ENCODE measurements around the gene FAM174C.
A peak's percentile ranks its signal among the peaks of the same experiment; 100 is the strongest.

FAM174C gene

GRCh38 chr19:1273263-1274041, 1.9 kb upstream of the FAM174C start:
- no peak for DNase-seq (ENCODE audit: low read depth in 2 of 2)

- no peak for DNase-seq (ENCODE audit: low read depth in 2 of 2)
These were observed 1.1 kb upstream of the FAM174C start for GRCh38 chr19:1274081-1274851.

DNA sequence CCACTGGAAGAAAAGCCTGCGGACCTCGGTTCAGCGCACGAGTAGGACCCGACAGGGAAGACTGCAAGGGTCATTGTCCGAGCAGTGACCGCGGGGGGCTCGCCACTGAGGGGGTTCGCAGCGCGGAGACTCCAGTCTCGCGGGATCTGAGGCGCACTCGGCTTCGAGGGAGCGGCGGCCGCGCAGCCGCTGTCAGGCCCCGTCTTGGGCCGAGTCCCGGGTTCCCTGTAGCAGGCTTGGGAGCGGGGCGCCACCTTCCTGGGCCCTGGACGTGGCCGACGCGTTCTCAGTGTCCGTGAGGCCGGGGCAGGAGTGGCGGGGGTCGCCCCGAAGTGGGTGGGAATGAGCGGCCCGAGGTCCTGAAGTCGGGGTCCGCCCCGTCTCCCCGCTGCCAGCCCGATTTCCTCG, 474 bp upstream of the FAM174C start:
- no peak for DNase-seq (ENCODE audit: low read depth in 2 of 2)

- no peak for DNase-seq (ENCODE audit: low read depth in 2 of 2)
These were observed 772 bp downstream of the FAM174C start for GRCh38 chr19:1275976-1276627.

- no peak for DNase-seq (ENCODE audit: low read depth in 2 of 2)
These were observed 1.3 kb downstream of the FAM174C start for GRCh38 chr19:1276628-1277022.

DNA sequence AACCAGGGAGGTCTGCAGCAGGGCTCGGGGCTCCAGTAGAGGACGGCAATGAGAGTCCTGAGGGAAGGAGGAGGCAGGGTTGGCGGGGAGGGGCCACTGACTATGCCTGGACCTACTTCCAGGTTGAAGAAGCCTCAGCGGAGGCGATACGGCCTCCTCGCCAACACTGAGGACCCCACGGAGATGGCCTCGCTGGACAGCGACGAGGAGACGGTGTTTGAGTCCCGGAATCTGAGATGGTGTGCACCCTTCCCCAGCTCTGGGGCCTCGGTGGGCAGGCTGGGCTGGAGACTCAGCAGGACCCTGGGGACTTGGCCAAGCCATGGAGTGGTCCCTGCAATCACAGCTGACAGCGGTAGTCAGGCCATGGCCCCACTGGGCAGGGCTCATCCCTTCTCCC, 1.7 kb downstream of the FAM174C start:
- no peak for DNase-seq (ENCODE audit: low read depth in 2 of 2)

DNA sequence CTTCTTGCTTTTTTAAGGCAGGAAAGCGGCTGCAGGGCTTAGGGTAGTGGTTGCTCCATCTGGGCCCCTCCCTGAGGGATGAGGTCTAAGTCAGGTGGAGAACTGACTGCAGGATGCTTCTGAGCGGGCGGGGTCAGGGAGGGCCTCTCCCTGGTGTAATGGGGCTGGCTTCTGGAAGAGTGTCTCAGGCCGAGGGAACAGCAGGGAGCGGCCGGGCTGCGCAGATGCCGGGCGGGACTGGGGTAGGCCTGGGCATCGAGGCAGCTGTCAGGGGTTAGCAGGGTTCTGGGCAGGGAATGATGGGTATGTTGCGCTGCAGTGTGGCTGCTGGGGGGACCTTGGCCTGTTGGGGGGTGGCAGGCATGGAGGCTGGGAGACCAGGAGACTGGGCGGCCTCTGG, 2.7 kb downstream of the FAM174C start:
- DNase-seq (ENCODE audit: low read depth in 2 of 2) = no peak

DNA sequence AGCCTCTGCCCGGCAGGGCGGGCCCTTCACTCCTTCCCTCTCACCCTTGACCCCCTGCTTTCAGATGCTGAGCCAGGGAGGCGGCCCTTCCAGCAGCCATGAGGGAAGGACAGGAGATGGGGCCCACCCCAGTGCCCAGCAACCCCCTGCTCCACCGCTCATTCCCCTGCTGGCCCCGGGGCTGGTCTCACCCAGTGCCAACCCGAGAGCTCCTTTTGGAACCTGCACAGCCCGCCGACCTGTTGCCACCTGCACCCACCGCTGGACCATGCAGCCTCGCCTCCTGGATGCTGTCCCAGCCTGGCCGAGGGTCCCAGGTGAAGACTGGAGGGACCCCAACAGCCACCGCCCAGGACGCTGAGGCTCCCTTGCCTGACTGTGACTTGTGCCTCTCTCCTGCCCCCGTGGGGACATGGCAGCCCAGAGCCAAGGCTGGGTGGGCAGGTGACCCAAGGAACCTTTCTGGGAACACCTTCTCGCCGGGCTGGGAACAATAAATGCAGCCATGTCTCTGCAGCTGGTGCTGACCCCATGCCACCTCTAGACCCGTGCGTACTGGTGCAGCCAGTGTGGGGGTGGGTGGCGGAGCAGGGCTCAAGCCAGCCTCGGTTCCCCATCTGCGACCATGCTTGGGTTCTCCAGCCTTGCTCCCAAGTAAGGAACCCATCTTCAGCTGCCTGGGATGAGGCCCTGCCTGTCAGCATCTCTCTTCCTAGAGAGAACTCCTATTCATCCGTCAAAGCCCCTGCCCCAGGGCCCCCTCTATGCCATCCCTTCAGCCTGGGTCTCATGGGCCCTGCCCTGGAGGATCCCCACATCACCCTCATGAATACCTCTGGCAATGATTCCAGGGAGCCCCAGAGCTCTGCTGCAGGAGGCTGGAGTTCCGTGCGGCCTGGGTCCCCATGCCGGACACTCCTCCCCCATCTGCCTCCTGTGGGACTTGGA, 3.7 kb downstream of the FAM174C start:
- DNase-seq (ENCODE audit: low read depth in 2 of 2) = no peak

- peak in 1 of 2 experiments; percentile 79 for DNase-seq (ENCODE audit: low read depth in 2 of 2)
These were observed 4.5 kb downstream of the FAM174C start for GRCh38 chr19:1279782-1280341.

- DNase-seq (ENCODE audit: low read depth in 2 of 2) = no peak
These were observed 5.6 kb downstream of the FAM174C start for GRCh38 chr19:1280636-1281568.

GRCh38 chr19:1281569-1282287, 6.4 kb downstream of the FAM174C start:
- no peak for DNase-seq (ENCODE audit: low read depth in 2 of 2)

GRCh38 chr19:1282588-1283206, 7.4 kb downstream of the FAM174C start:
- DNase-seq (ENCODE audit: low read depth in 2 of 2) = no peak

DNA sequence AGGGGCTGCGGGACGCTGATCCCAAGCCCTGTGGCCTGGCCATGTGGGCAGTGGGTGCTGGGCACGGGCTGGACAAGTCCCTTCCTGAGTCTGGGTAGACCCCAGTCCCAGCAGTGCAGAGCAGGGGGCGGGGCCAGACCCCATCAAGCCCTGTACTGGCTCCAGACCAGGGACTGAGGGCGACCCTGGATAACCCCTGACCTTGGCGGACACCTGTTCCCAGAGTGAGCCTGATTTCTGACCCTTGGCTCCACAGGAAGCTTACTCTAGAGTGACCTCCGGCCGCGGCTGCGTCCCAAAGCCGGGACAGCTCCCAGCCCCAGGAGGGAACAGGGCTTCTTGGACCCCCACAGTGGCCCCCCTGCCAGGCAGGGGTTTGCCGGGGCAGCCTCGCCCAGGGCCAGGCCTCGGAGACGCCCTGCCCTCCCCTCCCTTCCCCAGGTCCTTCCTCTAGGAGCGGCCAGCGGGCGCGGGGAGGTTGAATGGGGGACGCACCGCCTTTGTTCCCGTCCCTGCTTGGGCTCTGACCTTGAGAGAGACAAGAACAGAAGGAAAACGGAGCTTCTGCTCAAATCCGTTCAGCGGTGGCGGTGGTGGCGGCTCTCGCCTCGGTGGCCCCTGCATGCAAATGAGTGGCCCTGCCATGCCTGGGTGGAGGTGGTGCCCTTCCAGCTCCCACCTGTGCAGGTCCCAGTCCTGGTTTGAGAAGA, 8.0 kb downstream of the FAM174C start:
- DNase-seq (ENCODE audit: low read depth in 2 of 2) = no peak

- no peak for DNase-seq (ENCODE audit: low read depth in 2 of 2)
These were observed 8.6 kb downstream of the FAM174C start for GRCh38 chr19:1283917-1284292.

DNA sequence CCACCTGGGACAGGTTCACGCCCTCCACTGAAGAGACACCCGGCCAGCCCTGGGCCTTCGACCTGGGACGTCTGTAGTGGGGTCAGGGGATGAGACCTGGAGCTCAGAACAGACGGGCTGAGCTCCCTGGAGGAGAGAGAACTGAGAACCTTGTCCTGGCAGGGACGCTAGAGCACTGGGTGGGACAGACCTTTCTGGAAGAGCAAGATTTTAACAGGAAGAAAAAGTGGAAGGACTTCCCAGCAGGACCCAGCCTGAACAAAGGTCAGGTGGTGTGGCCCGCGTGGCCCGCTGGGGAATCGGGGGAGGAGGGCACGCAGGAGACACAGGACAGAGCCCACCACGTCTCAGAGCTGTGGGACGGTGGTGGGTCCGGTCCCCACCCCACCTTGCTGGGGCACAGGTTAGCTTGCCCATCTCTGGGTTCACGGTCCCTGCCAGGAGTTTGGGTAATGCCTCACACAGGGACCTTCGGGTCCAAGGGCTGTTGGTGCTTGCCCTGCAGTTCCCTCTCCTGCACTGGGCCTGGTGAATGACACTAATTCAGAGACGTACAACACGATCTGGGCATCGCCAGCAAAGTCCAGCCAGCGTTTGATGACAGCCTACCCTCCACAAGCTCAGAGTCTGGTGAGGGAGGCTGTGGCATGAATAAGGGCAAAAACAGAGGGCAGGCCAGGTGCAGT, 9.1 kb downstream of the FAM174C start:
- no peak for DNase-seq (ENCODE audit: low read depth in 2 of 2)

DNA sequence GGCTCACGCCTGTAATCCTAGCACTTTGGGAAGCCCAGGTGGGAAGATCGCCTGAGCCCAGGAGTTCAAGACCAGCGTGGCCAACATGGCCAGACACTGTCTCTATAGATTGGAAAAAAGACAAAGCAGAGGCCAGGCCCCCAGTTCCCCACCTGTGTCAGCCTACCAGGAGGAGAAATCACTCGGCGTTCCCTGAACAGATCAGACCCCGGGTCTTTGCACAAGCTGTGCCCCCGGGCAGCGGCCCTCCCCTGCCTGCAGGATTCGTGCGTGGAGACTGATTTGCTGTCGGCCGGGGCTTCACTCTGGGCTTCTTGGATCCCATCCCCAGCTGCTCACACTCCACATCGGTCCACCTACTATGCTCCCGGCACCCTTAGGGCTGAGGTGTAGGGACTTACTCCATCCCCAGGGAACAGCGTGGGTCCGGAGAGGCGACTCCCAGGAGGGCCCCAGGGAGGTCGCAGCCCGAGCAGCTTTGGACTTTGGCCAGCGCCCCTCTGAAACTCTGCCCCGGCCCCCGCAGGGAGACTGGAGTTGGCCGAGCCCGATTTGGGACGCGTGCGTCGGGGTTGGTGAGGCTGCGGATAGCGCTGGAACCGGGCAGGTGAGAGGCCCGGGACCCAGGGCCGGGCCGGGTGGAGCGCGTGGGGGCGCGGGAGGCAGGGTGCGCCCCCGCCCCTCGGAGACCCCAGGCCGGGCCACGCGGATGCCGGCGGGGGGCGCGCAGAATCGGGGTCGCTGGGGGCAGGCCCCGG, 9.8 kb downstream of the FAM174C start:
- DNase-seq (ENCODE audit: low read depth in 2 of 2) = no peak

DNA sequence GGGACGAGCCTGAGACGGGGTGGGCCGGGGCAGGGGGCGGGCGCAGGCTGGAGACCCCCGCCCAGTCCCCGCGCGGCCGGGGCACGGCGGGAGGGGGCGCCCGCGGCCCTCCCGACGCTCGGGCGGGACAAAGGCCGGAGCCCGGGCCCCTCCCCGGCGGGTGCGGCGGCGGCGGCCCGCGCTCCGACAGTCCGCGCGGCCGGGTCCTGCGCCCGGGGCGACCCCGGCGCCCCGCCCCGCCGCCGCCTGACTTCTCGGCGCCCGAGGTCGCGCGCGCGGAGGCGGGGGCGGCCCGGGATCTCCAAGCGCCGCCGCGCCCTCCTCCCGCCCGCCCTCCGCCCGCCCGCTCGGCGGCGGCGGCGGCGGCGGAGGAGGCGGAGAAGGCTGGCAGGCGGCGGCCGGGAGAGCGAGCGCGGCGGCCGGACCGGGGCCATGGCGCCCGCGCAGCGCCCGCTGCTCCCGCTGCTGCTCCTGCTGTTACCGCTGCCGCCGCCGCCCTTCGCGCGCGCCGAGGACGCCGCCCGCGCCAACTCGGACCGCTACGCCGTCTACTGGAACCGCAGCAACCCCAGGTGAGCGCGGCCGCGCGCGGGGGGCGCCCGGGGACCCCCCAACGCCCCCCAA, 10.5 kb downstream of the FAM174C start, which contains the start of gene EFNA2:
EFNA2 (plus strand) TSS at position 137 of the 624 bp plus-strand sequence; CDS start at position 433, 296 bp downstream.
- DNase-seq (ENCODE audit: low read depth in 2 of 2) = no peak

Data from stimulated activated CD4-positive, alpha-beta T cell treated with anti-CD3 and anti-CD28 coated beads, Interleukin-12 subunit alpha, Interleukin-12 subunit beta, amount 100 ng/mL, for 24 hours (primary cell).